UCSD-AML1 (cell line): ENCODE results near the gene KIF18A.
A peak's percentile ranks its signal among the peaks of the same experiment; 100 is the strongest.
"Not testable (repeated sequence)": the region's sequence is repeated elsewhere in the genome, so short reads cannot be mapped to it uniquely, and the experiment has no call there.

Source experiments
- DNase-seq: peaks from one replicate; lab custom pipeline; 2025; ENCODE audit not compliant: unreplicated experiment; lab: John Stamatoyannopoulos, UW

Gene KIF18A

GRCh38 chr11:28107750-28108618 lies at the start of gene KIF18A, which contains the start of gene METTL15:
TSS of gene KIF18A (minus strand) at chr11:28108156. CDS start at chr11:28097947, 10,209 bp downstream.
TSS of gene METTL15 (plus strand) at chr11:28108388. CDS start at chr11:28113335, 4,947 bp downstream.
- DNase-seq, result peak; percentile 100

- DNase-seq, result no peak
Observed at GRCh38 chr11:28153586-28153985, 45.6 kb upstream of the KIF18A start.

DNA sequence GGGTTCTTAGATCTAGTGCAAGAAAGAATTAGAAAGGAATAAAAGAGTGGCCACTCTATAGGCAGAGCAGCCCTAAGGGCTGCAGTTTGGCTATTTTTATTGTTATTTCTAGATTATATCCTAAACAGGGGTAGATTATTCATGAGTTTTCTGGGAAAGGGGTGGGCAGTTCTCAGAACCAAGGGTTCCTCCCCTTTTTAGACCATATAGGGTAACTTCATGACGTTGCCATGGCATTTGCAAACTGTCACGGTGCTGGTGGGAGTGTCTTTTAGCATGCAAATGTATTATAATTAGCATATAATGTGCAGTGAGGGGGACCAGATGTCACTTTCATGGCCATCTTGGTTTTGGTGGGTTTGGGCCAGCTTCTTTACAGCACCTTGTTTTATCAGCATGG lies 44.8 kb upstream of the KIF18A start:
- DNase-seq, result no peak

GRCh38 chr11:28146123-28146751 lies 38.3 kb upstream of the KIF18A start:
- DNase-seq, result no peak

DNA sequence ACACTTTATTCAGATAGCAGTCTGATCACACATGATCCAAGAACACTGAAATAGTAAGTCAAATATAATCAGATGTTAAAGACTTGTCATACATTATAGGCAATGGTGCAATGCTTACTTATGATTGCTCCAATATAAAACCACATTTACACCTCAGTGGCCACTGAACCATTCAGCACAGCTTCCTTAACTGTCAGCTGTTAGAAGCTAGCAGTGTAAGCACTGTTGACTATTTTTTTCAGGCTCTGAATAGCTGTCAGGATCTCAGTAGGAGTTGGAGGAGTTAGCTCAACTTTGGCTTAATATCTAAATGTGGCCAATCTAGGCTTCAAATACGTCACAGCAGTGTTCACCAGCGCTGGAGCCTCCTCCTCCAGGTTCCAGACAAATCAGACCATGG lies 36.9 kb upstream of the KIF18A start:
- no peak for DNase-seq

GRCh38 chr11:28142724-28143123 lies 34.8 kb upstream of the KIF18A start:
- DNase-seq, result no peak

DNA sequence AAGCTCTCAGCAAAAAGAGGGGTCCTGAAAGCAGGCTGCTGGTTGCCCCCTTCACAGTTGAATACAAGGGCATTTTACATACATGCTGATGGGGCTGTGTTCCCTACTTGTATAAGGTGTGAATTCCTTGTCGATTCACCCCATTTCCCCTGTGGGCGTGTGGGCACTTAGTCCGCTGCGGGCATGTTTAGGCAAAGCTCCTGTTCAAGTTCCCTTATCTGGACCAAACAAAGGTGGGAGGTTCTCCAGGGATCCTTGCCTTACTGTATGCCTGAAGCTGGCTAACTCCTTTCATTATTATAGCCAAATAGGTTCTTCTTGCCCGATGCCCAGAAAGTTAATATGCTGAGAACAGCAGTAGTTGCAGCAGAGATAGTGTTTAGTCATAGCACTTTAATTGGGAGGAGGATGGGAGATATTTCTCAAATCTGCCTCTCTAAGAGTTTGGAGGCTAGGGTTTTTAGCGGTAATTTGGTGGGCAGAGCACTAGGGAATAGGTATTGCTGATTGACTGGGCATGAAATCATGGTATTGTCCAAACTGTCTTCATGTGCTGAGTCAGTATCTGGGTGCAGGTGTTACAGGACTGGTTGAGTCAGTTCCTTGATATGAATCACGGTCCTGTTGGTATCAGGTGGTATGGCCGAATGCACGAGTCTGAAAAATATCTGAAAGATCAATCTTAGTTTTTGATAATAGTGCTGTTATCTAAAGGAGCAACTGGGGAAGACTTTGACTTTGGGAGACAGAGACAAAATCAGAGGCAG lies 32.9 kb upstream of the KIF18A start:
- peak; percentile 5 for DNase-seq

DNA sequence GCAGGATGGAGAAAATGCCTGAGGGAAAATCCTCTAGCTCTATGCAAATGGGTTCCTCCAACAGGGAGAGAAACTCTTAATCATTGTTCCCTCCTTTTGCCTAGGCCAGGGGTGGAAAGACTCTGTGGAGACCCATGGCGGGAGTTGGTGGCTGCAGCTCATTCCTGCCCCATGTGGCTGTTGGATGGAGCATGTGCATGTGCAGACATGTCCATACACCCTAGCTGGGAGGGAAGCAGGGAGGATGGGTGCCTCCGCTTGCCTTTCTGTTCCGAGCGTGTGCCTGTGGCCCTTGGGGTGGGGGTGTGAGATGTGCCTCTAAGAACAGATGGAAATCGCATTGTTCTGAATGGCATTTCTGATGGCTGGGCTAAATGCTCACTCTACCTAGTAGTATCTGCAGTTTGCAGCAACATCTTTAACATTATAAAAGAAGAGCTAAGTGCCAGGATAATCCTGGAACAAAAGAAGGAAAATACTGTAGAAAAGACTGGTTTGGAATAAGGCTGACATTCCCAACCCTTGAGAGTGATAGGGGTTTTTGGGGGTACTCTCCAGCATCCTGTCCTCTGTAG lies 32.0 kb upstream of the KIF18A start:
- DNase-seq, result no peak

DNA sequence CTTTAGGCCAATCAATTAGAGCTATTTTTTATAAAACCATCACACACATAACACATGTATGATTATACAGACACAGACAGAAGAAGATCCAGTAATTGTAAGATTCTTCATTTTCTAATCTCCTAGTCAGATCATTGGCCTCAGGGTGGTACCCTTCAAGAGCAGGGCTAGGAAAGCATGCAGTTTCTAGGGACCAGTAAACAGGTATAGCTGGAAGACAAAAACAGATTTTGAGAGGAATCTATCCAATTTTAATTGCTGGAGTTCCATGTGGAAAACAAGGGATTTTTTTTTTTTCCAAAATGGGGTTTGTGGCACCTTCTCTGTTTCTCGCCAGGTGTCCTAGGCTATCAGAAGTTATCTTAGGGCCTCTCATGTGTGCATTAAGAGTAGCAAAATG lies 29.9 kb upstream of the KIF18A start:
- DNase-seq, result no peak

DNA sequence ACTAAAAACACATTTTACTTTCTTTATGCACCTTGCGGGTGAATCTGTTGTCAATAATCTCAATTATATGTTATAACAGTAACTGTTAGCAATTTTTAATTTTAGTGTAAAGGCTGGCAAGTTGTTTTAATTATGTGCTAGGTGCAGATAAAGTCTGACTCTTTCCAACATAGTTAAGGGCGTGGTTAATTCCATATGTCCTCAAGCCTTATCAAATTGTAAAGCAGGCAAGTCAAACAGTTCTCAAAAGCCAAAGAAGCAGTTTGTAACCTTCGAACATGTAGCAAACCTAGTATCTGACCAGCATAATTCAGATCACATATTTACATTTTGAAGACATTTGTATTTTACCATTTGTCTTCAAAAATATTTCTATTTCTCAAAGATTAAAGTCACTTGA lies 29.4 kb upstream of the KIF18A start:
- no peak for DNase-seq

DNA sequence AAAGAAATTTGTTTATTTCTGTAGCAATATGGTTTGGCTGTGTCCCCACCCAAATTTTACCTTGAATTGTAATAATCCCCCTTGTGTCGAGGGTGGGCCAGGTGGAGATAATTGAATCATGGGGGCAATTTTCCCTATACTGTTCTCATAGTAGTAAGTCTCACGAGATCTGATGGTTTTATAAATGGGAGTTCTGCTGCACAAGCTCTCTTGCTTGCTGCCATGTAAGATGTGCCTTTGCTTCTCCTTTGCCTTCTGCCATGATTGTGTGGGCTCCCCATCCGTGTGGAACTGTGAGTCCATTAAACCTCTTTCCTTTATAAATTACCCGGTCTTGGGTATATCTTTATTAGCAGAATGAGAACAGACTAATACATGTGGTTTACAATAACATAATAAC lies 28.2 kb upstream of the KIF18A start:
- not testable (repeated sequence) for DNase-seq

GRCh38 chr11:28133146-28133545 lies 25.2 kb upstream of the KIF18A start:
- no peak for DNase-seq

DNA sequence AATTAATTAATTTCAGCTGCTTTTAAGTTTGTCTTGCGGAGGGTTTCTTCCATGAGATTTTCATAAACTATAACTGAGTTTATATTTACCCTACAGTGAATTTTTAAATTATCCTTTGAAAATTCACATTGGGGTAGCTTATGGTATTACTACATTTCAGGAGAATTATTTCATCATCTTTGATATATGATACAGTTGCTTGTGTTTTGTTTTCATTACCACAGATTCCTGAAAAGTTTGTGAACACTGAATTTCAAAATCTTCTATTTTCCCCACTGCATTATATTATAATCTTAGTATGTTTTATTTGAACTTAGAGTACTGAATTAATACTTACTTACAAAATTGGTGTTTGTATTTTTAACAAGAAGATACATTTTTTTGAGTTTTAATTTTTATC lies 24.6 kb upstream of the KIF18A start:
- no peak for DNase-seq

DNA sequence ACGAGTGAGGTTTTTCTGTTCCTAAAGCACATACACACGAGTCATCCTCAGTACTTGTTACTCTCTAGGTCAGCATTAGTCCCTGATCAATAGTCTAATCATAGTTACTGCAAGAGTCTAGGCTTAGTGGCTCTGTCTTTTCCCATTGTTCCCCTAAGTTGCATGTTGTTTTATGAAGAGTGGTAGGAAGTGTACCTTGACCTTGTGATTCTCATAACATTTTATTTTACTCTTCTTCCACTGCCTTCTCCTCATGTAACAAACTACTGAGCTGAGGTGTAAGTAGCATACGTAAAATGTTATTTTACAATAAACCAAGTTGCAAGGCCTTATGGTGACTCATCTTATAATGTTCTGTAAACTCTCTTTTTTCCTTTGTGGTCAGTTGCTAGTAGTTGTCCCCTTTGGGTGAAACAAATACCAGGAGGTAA lies 15.2 kb upstream of the KIF18A start:
- no peak for DNase-seq

DNA sequence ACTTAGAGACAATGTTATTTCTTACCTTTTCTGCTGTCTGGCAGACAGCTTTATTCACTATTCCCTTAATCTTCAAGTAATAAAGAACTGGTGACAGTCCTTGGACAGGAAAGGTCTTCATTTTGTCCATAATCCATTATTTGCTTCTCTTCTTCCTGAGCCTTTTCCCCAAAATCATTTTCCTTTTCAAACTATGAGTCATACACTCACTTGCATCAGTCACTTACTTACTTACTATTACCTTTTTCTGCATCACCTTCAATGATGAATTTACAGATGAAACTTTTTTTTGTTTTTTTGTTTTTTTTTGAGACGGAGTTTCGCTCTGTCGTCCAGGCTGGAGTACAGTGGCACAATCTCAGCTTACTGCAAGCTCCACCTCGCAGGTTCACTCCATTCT lies 9.8 kb upstream of the KIF18A start:
- no peak for DNase-seq

DNA sequence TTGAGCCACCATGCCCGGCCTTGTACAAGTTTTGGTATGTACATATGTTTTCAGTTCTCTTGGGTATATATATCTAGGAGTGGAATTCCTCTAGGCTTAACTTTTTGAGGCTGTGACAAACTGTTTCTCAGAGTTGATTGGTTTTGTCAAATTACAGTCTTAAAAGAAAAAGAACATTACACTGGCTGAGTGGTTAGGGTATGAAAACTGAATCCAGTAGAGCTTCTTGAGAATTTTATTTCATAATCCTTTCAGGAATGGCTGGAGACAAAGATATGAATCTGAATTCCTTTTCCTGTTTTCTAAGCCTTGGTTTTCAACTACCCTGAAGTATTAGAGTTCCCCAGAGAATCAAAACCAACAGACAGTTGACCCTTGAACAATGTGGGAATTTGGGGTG lies 6.8 kb upstream of the KIF18A start:
- DNase-seq, result no peak

DNA sequence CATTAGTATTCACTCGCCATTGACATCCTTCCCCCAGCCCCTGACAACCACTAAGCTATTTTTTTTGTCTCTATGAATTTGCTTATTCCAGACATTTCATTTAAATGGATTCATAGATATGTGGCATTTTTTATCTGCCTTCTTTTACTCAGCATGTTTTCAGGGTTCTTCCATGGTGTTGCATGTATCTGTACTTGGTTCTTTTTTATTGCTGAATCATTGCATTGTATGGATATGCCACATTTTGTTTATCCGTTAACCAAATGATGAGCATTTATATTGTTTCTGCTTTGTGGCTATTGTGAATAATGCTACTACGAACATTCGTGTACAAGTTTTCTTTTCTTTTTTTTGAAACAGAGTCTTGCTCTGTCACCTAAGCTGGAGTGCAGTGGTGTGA lies 6.2 kb upstream of the KIF18A start:
- no peak for DNase-seq

- no peak for DNase-seq
Observed at GRCh38 chr11:28110821-28111200, 2.9 kb upstream of the KIF18A start.

- peak; percentile 80 for DNase-seq
Observed at GRCh38 chr11:28110108-28110820, 2.3 kb upstream of the KIF18A start.

DNA sequence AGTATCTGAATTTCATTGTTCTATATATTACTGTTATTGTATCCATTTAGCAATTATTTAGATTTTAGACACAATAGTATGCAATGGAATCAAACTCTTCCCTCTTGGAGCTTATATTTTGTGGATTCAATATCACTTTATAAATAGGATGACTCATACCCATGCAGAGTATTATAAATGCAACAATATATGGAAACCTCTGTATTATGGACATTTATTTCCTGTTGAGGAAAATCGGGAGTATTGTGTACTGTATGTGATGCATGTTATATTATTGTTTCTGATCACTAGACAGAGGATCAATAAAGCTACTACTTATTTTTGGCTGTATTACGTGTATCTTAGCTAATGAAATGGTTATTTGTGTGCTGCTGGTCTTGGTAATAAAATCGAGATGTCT lies 1.0 kb upstream of the KIF18A start:
- no peak for DNase-seq
